SU-DHL-6 (cell line): Measurements from ENCODE around the gene ANO9.

Source experiments
- H2AFZ ChIP-seq: fragments of 200-600 bp; sonication (generic); 2 replicates; pipeline ENCODE4 v1.6.1; 2014; ENCODE audit warnings: low read depth, mild to moderate bottlenecking, moderate library complexity, mixed read lengths, antibody characterized with exemption, low read length; ENCODE audit not compliant: severe bottlenecking
- H3F3A ChIP-seq: fragments of 200-600 bp; shearing (Covaris generic); 2 replicates; pipeline ENCODE4 v1.6.0; 2016; ENCODE audit warnings: antibody characterized with exemption, mild to moderate bottlenecking; ENCODE audit not compliant: insufficient read depth
- H3K27ac ChIP-seq: fragments of 200-600 bp; sonication (generic); 2 replicates; pipeline ENCODE4 v1.5.1; 2016; ENCODE audit warnings: low read depth, mild to moderate bottlenecking, low read length, moderate library complexity, mixed read lengths
- H3K27me3 ChIP-seq: fragments of 200-600 bp; sonication (generic), shearing (Covaris generic); 2 replicates; pipeline ENCODE4 v1.6.0; 2014; ENCODE audit warnings: mild to moderate bottlenecking, low read length
- H3K36me3 ChIP-seq: fragments of 200-600 bp; sonication (generic); 2 replicates; pipeline ENCODE4 v1.6.1; 2014; ENCODE audit warnings: mild to moderate bottlenecking, low read length, mixed read lengths
- H3K4me2 ChIP-seq: fragments of 300-600, 200-600 bp; shearing (Covaris generic), sonication (generic); 2 replicates; pipeline ENCODE4 v1.6.0; 2014; ENCODE audit warnings: low read length, low read depth, mild to moderate bottlenecking; ENCODE audit not compliant: poor library complexity, severe bottlenecking
- H3K4me3 ChIP-seq: fragments of 200-600 bp; sonication (generic); 2 replicates; pipeline ENCODE4 v1.5.1; 2014; ENCODE audit warnings: antibody characterized with exemption, low read length, mild to moderate bottlenecking, mixed read lengths; ENCODE audit not compliant: insufficient read depth, poor library complexity, severe bottlenecking
- H3K79me2 ChIP-seq: fragments of 200-600 bp; sonication (generic); 2 replicates; pipeline ENCODE4 v1.6.1; 2014; ENCODE audit warnings: mild to moderate bottlenecking, low read length, moderate library complexity; ENCODE audit not compliant: insufficient read depth
- H3K9ac ChIP-seq: fragments of 200-600 bp; sonication (generic); 2 replicates; pipeline ENCODE4 v1.7.0; 2014; ENCODE audit warnings: mild to moderate bottlenecking, low read length
- H3K9me2 ChIP-seq: fragments of 200-600 bp; sonication (generic); replicated peaks from 2 replicates; pipeline ENCODE4 v1.6.1; 2014; ENCODE audit warnings: low read length; ENCODE audit not compliant: insufficient read depth
- H3K9me3 ChIP-seq: fragments of 200-600 bp; sonication (generic); 2 replicates; pipeline ENCODE4 v1.6.1; 2014; ENCODE audit warnings: low read length, mixed read lengths; ENCODE audit not compliant: insufficient read depth
- H4K20me1 ChIP-seq: fragments of 200-600 bp; sonication (generic); 2 replicates; pipeline ENCODE4 v1.6.1; 2014; ENCODE audit warnings: low read depth, mild to moderate bottlenecking, antibody characterized with exemption, low read length, moderate library complexity, mixed read lengths
- CTCF ChIP-seq: fragments of 200-600 bp; sonication (generic); IDR thresholded peaks from one replicate; pipeline ENCODE4 v1.5.1; 2017; ENCODE audit warnings: antibody characterized with exemption, mild to moderate bottlenecking, low read length, moderate library complexity; ENCODE audit not compliant: insufficient read depth, poor library complexity, severe bottlenecking
- EZH2phosphoT487 ChIP-seq: fragments of 200-600 bp; sonication (generic), shearing (Covaris generic); conservative IDR thresholded peaks from 2 replicates; pipeline ENCODE4 v1.6.1; 2018; ENCODE audit warnings: mild to moderate bottlenecking, antibody characterized with exemption, low read length, moderate library complexity, mixed read lengths

Gene ANO9

GRCh38 chr11:441418-442274 lies at the start of gene ANO9:
Gene ANO9, minus strand, starts transcription at chr11:442011. Its CDS starts 85 bp downstream, at chr11:441926.
- H3K4me2 ChIP-seq, result peak within 1 kb of the TSS; percentile 57
- H3K4me3 ChIP-seq, result peak within 1 kb of the TSS; percentile 44
- H3K36me3 ChIP-seq, result no peaks in the 10 kb centered on the region
- H4K20me1 ChIP-seq, result no peaks in the 10 kb centered on the region
- H3K27me3 ChIP-seq, result no peaks in the 10 kb centered on the region
- no peak within 1 kb of the TSS for H3K27ac ChIP-seq
- TF ChIP-seq EZH2phosphoT487 (no peak), CTCF (no peak)
- no peaks in the 10 kb centered on the region for H3K79me2 ChIP-seq
- no peaks in the 10 kb centered on the region for H3K9me2 ChIP-seq
- peak within 1 kb of the TSS; percentile 14 for H2AFZ ChIP-seq
- no peaks in the 10 kb centered on the region for H3K9me3 ChIP-seq
- H3K9ac ChIP-seq, result peak within 1 kb of the TSS; percentile 54
- peaks cover 8% of the 10 kb centered on the region; the same call in 1 of the 2 replicates for H3F3A ChIP-seq

GRCh38 chr11:491358-491757 lies 49.5 kb upstream of the ANO9 start:
- Histone ChIP-seq H3K36me3 (no peaks in the 10 kb centered on the region), H3K27ac (no peak overlapping the region), H3K9ac (no peak overlapping the region), H3K27me3 (no peaks in the 10 kb centered on the region), H3K4me2 (no peak overlapping the region), H3K79me2 (no peaks in the 10 kb centered on the region), H3K9me2 (no peaks in the 10 kb centered on the region), H4K20me1 (no peaks in the 10 kb centered on the region), H2AFZ (no peak overlapping the region), H3K4me3 (no peak overlapping the region), H3K9me3 (no peaks in the 10 kb centered on the region), H3F3A (0 out of 2 replicates have a peak, but pooled peaks cover 3% of the 10 kb centered on the region)
- TF ChIP-seq CTCF, result no peak
- no peak for TF ChIP-seq EZH2phosphoT487

- Histone ChIP-seq H3K36me3 (no peaks in the 10 kb centered on the region), H4K20me1 (no peaks in the 10 kb centered on the region), H3K9me3 (no peaks in the 10 kb centered on the region), H3K4me2 (no peak overlapping the region), H3F3A (no peaks in the 10 kb centered on the region), H2AFZ (no peak overlapping the region), H3K4me3 (no peak overlapping the region), H3K27ac (no peak overlapping the region), H3K27me3 (no peaks in the 10 kb centered on the region), H3K79me2 (no peaks in the 10 kb centered on the region), H3K9me2 (no peaks in the 10 kb centered on the region), H3K9ac (no peak overlapping the region)
- no peak for TF ChIP-seq CTCF
These were observed 49.1 kb upstream of the ANO9 start for GRCh38 chr11:490930-491260.
